ENCODE measurements around the gene UQCRHL. TPM values are rescaled to one million over a fixed set of nuclear protein-coding genes. Genes with fewer than 3 reads are reported as not detected.

UQCRHL gene
- total RNA-seq, 1 donor from 2014 or later = 4.8 TPM

DNA sequence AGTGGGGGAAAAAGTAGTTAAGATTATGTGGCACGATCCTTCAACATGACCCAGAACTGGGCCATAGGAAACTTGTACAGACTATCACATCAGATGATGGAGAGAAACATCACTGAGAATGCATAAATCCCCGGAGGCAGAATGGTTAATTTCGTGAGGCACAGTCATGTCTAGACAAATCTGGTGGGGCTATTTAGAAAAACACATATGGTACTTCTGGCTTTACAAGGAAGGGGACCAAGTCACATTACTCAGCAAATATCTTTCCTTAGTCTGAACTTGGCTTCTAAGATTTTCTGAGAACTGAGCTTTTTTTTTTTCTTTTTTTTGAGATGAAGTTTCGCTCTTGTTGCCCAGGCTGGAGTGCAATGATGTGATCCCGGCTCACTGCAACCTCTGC lies 9.2 kb upstream of the UQCRHL start:
- Mint-ChIP-seq H3K27me3 (ENCODE audit: insufficient read depth, low read depth) (no peaks in the 10 kb centered on the region), H3K9me3 (no peaks in the 10 kb centered on the region), H3K4me1 (peaks cover 5% of the 10 kb centered on the region), H3K36me3 (peaks cover 3% of the 10 kb centered on the region), H3K27ac (no peak overlapping the region), H3K4me3 (no peak overlapping the region)
- Histone ChIP-seq H2AFZ (replicated peaks) (no peak overlapping the region), H3K36me3 (no peaks in the 10 kb centered on the region), H3K27ac (no peak overlapping the region), H3K9ac (no peak overlapping the region), H3K4me2 (no peak overlapping the region), H3K4me3 (no peak overlapping the region), H3K79me2 (ENCODE audit: low read depth) (no peaks in the 10 kb centered on the region), H3K27me3 (no peaks in the 10 kb centered on the region), H3K9me3 (ENCODE audit: low read depth) (no peaks in the 10 kb centered on the region), H3K4me1 (peaks cover 2% of the 10 kb centered on the region), H4K20me1 (ENCODE audit: low read depth) (no peaks in the 10 kb centered on the region), H3F3A (ENCODE audit: low read depth) (peaks cover 7% of the 10 kb centered on the region)
- no peak for DNase-seq (ENCODE audit: low spot score)
- TF ChIP-seq EZH2phosphoT487 (IDR thresholded peaks at IDR 0.05) (no peak), EZH2 (IDR thresholded peaks at IDR 0.05) (no peak)
- TF ChIP-seq, protein P1, sequence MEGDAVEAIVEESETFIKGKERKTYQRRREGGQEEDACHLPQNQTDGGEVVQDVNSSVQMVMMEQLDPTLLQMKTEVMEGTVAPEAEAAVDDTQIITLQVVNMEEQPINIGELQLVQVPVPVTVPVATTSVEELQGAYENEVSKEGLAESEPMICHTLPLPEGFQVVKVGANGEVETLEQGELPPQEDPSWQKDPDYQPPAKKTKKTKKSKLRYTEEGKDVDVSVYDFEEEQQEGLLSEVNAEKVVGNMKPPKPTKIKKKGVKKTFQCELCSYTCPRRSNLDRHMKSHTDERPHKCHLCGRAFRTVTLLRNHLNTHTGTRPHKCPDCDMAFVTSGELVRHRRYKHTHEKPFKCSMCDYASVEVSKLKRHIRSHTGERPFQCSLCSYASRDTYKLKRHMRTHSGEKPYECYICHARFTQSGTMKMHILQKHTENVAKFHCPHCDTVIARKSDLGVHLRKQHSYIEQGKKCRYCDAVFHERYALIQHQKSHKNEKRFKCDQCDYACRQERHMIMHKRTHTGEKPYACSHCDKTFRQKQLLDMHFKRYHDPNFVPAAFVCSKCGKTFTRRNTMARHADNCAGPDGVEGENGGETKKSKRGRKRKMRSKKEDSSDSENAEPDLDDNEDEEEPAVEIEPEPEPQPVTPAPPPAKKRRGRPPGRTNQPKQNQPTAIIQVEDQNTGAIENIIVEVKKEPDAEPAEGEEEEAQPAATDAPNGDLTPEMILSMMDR (IDR thresholded peaks at IDR 0.05) = no peak

DNA sequence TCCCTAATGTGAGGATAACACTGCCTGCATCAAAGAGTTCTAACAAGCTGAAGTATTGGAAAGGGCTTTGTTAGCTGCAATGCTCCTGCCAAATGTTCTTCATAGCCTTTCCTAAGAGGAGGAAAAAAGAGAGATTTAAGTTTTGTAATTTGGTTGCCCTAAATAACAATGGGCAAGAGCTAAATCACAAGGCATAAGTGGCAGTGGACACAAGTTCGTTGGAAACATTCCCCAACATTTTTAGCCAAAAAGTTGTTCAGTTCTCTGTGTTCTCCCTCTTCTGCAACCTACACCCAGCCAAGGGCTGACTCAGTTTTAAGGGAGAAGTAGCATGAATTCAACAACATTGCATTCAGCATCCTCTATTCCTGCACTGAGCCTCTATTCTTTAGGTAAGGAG lies 2.6 kb upstream of the UQCRHL start:
- no peaks in the 10 kb centered on the region for H3K27me3 ChIP-seq
- TF ChIP-seq EZH2 (IDR thresholded peaks at IDR 0.05) (no peak), EZH2phosphoT487 (IDR thresholded peaks at IDR 0.05) (no peak)
- TF ChIP-seq, protein P1 (IDR thresholded peaks at IDR 0.05) = no peak
- H3K4me3 ChIP-seq = no peak overlapping the region
- H3K79me2 ChIP-seq (ENCODE audit: low read depth) = no peaks in the 10 kb centered on the region
- no peak for DNase-seq (ENCODE audit: low spot score)
- Mint-ChIP-seq H3K4me3 (no peak overlapping the region), H3K9me3 (no peaks in the 10 kb centered on the region), H3K4me1 (no peaks in the 10 kb centered on the region), H3K27ac (no peak overlapping the region), H3K36me3 (peaks cover 3% of the 10 kb centered on the region), H3K27me3 (ENCODE audit: insufficient read depth, low read depth) (peaks cover 6% of the 10 kb centered on the region)
- no peaks in the 10 kb centered on the region for H3K36me3 ChIP-seq
- H3K9me3 ChIP-seq (ENCODE audit: low read depth) = no peaks in the 10 kb centered on the region
- no peak overlapping the region for H2AFZ ChIP-seq (replicated peaks)
- no peaks in the 10 kb centered on the region for H3K4me1 ChIP-seq
- H3K9ac ChIP-seq = no peak overlapping the region
- H3K4me2 ChIP-seq = no peak overlapping the region
- H3K27ac ChIP-seq = no peak overlapping the region
- H4K20me1 ChIP-seq (ENCODE audit: low read depth) = no peaks in the 10 kb centered on the region
- H3F3A ChIP-seq (ENCODE audit: low read depth) = no peaks in the 10 kb centered on the region

DNA sequence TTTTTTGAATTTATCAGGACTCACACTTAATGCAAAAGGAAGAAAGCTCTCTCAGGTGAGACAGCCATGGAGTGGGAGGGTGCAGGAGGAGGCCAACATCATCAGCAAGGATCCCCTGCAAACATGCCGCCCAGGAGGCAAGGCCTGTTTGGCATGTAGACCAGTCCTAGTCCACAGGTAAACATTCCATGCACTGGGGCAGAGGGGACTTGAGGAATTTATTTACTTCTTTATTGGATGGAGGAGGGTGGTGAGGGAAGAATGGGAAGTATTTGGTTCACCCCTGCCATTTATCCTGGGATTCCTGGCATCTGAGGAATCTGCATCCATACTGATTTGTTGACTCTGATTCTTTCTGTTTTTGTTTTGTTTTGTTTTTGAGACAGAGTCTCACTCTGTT lies 1.5 kb upstream of the UQCRHL start:
- no peak overlapping the region for H3K4me3 Mint-ChIP-seq
- H3K9me3 ChIP-seq (ENCODE audit: low read depth) = no peaks in the 10 kb centered on the region

More for the DNA sequence above, 1.5 kb upstream of the UQCRHL start:
- no peak overlapping the region for H3K9ac ChIP-seq
- H3K27ac ChIP-seq = no peak overlapping the region
- peak; percentile 13 for DNase-seq (ENCODE audit: low spot score)
- no peaks in the 10 kb centered on the region for H3F3A ChIP-seq (ENCODE audit: low read depth)
- no peaks in the 10 kb centered on the region for H3K79me2 ChIP-seq (ENCODE audit: low read depth)
- no peaks in the 10 kb centered on the region for H3K27me3 ChIP-seq
- Mint-ChIP-seq H3K4me1 (peaks cover 3% of the 10 kb centered on the region), H3K27me3 (ENCODE audit: insufficient read depth, low read depth) (peaks cover 6% of the 10 kb centered on the region), H3K27ac (no peak overlapping the region), H3K9me3 (no peaks in the 10 kb centered on the region), H3K36me3 (peaks cover 3% of the 10 kb centered on the region)
- H2AFZ ChIP-seq (replicated peaks) = no peak overlapping the region
- no peak overlapping the region for H3K4me2 ChIP-seq
- H3K36me3 ChIP-seq = no peaks in the 10 kb centered on the region
- H4K20me1 ChIP-seq (ENCODE audit: low read depth) = no peaks in the 10 kb centered on the region
- no peak overlapping the region for H3K4me3 ChIP-seq
- TF ChIP-seq EZH2 (IDR thresholded peaks at IDR 0.05) (no peak), EZH2phosphoT487 (IDR thresholded peaks at IDR 0.05) (no peak)
- TF ChIP-seq, protein P1 (IDR thresholded peaks at IDR 0.05) = no peak
- no peaks in the 10 kb centered on the region for H3K4me1 ChIP-seq

Measured in neural progenitor cell (in vitro differentiated cells).